MM.1S (cell line): Measurements from ENCODE around the gene FGF23.

ENCODE experiments used
- DNase-seq: peaks from one replicate; pipeline ENCODE4 v3.0.0-alpha.2; 2015
- H2AFZ ChIP-seq: fragments of 300-600 bp; sonication (generic); 2 replicates; pipeline ENCODE4 v1.6.0; 2016; ENCODE audit warnings: antibody characterized with exemption, low read length
- H3F3A ChIP-seq: fragments of 300-600 bp; sonication (generic); 2 replicates; pipeline ENCODE4 v1.6.1; 2016; ENCODE audit warnings: mild to moderate bottlenecking, antibody characterized with exemption, low read length, moderate library complexity, mixed read lengths; ENCODE audit not compliant: insufficient read depth
- H3K27ac ChIP-seq: fragments of 300-600 bp; sonication (generic); 2 replicates; pipeline ENCODE4 v1.5.1; 2016; ENCODE audit warnings: mild to moderate bottlenecking, low read length
- H3K27me3 ChIP-seq: fragments of 300-600 bp; sonication (generic); replicated peaks from 2 replicates; pipeline ENCODE4 v1.6.0; 2016; ENCODE audit warnings: low read length; ENCODE audit not compliant: insufficient read depth
- H3K36me3 ChIP-seq: fragments of 300-600 bp; sonication (generic); replicated peaks from 2 replicates; pipeline ENCODE4 v1.6.1; 2016; ENCODE audit warnings: mild to moderate bottlenecking, low read length, mixed read lengths; ENCODE audit not compliant: insufficient read depth
- H3K4me1 ChIP-seq: fragments of 300-600 bp; sonication (generic); 2 replicates; pipeline ENCODE4 v1.6.1; 2016; ENCODE audit warnings: low read length, mixed read lengths
- H3K4me2 ChIP-seq: fragments of 300-600 bp; sonication (generic); 2 replicates; pipeline ENCODE4 v1.6.0; 2016; ENCODE audit warnings: low read depth, low read length
- H3K4me3 ChIP-seq: fragments of 300-600 bp; sonication (generic); 2 replicates; pipeline ENCODE4 v1.5.1; 2016; ENCODE audit warnings: low read length, mixed read lengths
- H3K79me2 ChIP-seq: fragments of 300-600 bp; sonication (generic); 2 replicates; pipeline ENCODE4 v1.6.1; 2016; ENCODE audit warnings: mixed run types, low read length, mixed read lengths
- H3K9ac ChIP-seq: fragments of 300-600 bp; sonication (generic); 2 replicates; pipeline ENCODE4 v1.6.1; 2016; ENCODE audit warnings: low read length, mixed read lengths
- H3K9me2 ChIP-seq: fragments of 300-600 bp; sonication (generic); replicated peaks from 2 replicates; pipeline ENCODE4 v1.6.1; 2016; ENCODE audit warnings: mild to moderate bottlenecking, low read length, mixed read lengths; ENCODE audit not compliant: insufficient read depth
- H3K9me3 ChIP-seq: fragments of 300-600 bp; sonication (generic); replicated peaks from 2 replicates; pipeline ENCODE4 v1.6.1; 2016; ENCODE audit warnings: mild to moderate bottlenecking, low read length, mixed read lengths; ENCODE audit not compliant: insufficient read depth
- H4K20me1 ChIP-seq: fragments of 300-600 bp; sonication (generic); 2 replicates; pipeline ENCODE4 v1.6.1; 2016; ENCODE audit warnings: mild to moderate bottlenecking, low read length, moderate library complexity, mixed read lengths; ENCODE audit not compliant: insufficient read depth
- CTCF ChIP-seq: fragments of 300-600 bp; sonication (generic); IDR thresholded peaks from 2 replicates; pipeline ENCODE4 v1.5.1; 2016; ENCODE audit warnings: antibody characterized with exemption, low read length, mixed read lengths
- EZH2 ChIP-seq: fragments of 300-600 bp; sonication (generic); optimal IDR thresholded peaks from 2 replicates; pipeline ENCODE3; 2017; ENCODE audit warnings: low read depth, mild to moderate bottlenecking, antibody characterized with exemption, low read length, mixed read lengths
- EZH2phosphoT487 ChIP-seq: fragments of 300-600 bp; sonication (generic); IDR thresholded peaks from 2 replicates; pipeline ENCODE4 v1.6.1; 2018; ENCODE audit warnings: antibody characterized with exemption, low read length

FGF23 gene

GRCh38 chr12:4372653-4373052 is 6.9 kb downstream of the FGF23 start:
- Histone ChIP-seq H3K4me3 (no peak overlapping the region), H3K9ac (no peak overlapping the region), H4K20me1 (no peaks in the 10 kb centered on the region), H3K36me3 (no peaks in the 10 kb centered on the region), H3K79me2 (no peaks in the 10 kb centered on the region), H3F3A (no peaks in the 10 kb centered on the region), H3K4me1 (no peaks in the 10 kb centered on the region), H3K9me2 (no peaks in the 10 kb centered on the region), H3K27me3 (no peaks in the 10 kb centered on the region), H3K9me3 (no peaks in the 10 kb centered on the region), H3K4me2 (no peak overlapping the region), H2AFZ (no peak overlapping the region), H3K27ac (no peak overlapping the region)
- no peak for DNase-seq
- no peak for TF ChIP-seq CTCF
- no peak for TF ChIP-seq EZH2phosphoT487
- no peak for TF ChIP-seq EZH2

GRCh38 chr12:4370265-4370664 is 9.2 kb downstream of the FGF23 start:
- Histone ChIP-seq H3K27me3 (no peaks in the 10 kb centered on the region), H3K4me1 (no peaks in the 10 kb centered on the region), H3K9me2 (no peaks in the 10 kb centered on the region), H4K20me1 (no peaks in the 10 kb centered on the region), H3K4me3 (no peak overlapping the region), H3K36me3 (no peaks in the 10 kb centered on the region), H3K4me2 (no peak overlapping the region), H3K79me2 (no peaks in the 10 kb centered on the region), H3K9ac (no peak overlapping the region), H3F3A (no peaks in the 10 kb centered on the region), H3K27ac (no peak overlapping the region), H2AFZ (no peak overlapping the region), H3K9me3 (no peaks in the 10 kb centered on the region)
- no peak for TF ChIP-seq EZH2
- TF ChIP-seq CTCF: no peak
- no peak for TF ChIP-seq EZH2phosphoT487
- no peak for DNase-seq

- H3K4me2 ChIP-seq: no peak overlapping the region
- no peak for TF ChIP-seq EZH2
- TF ChIP-seq EZH2phosphoT487: no peak
- TF ChIP-seq CTCF: no peak
- no peak overlapping the region for H3K27ac ChIP-seq
- H4K20me1 ChIP-seq: no peaks in the 10 kb centered on the region
- no peak overlapping the region for H2AFZ ChIP-seq
- H3F3A ChIP-seq: no peaks in the 10 kb centered on the region
- H3K9ac ChIP-seq: no peak overlapping the region
- H3K4me1 ChIP-seq: no peaks in the 10 kb centered on the region
- no peaks in the 10 kb centered on the region for H3K36me3 ChIP-seq
- H3K9me2 ChIP-seq: no peaks in the 10 kb centered on the region
- no peaks in the 10 kb centered on the region for H3K79me2 ChIP-seq
- DNase-seq: no peak
- H3K9me3 ChIP-seq: no peaks in the 10 kb centered on the region
- H3K27me3 ChIP-seq: no peaks in the 10 kb centered on the region
- H3K4me3 ChIP-seq: no peak overlapping the region
Observed at GRCh38 chr12:4369548-4369947, 10.0 kb downstream of the FGF23 start.
